Neuronal stem cell (in vitro differentiated cells): Measurements from ENCODE around the gene XPNPEP2.

Experiments
- DNase-seq: peaks from one replicate; pipeline ENCODE4 v3.0.0-alpha.2; 2013; ENCODE audit warnings: low spot score
- H2AFZ ChIP-seq: one replicate; pipeline ENCODE4 v1.6.1; 2013; ENCODE audit warnings: mild to moderate bottlenecking, low read length, inconsistent platforms
- H2AK5ac ChIP-seq: 2 replicates; pipeline ENCODE4 v1.6.1; 2013; ENCODE audit warnings: low read depth, mild to moderate bottlenecking, inconsistent platforms, low read length, moderate library complexity, mixed read lengths
- H2BK120ac ChIP-seq: 2 replicates; pipeline ENCODE4 v1.6.1; 2013; ENCODE audit warnings: low read depth, mild to moderate bottlenecking, inconsistent platforms, low read length, moderate library complexity, mixed read lengths
- H2BK12ac ChIP-seq: one replicate; pipeline ENCODE4 v1.6.1; 2013; ENCODE audit warnings: low read length, inconsistent platforms
- H2BK15ac ChIP-seq: 2 replicates; pipeline ENCODE4 v1.6.1; 2013; ENCODE audit warnings: mild to moderate bottlenecking, low read length, inconsistent platforms, mixed read lengths
- H2BK5ac ChIP-seq: one replicate; pipeline ENCODE4 v1.6.1; 2013; ENCODE audit warnings: inconsistent platforms, mild to moderate bottlenecking, low read length, moderate library complexity
- H3K14ac ChIP-seq: one replicate; pipeline ENCODE4 v1.6.1; 2013; ENCODE audit warnings: low read length, inconsistent platforms
- H3K18ac ChIP-seq: 2 replicates; pipeline ENCODE4 v1.6.1; 2013; ENCODE audit warnings: low read length, inconsistent platforms
- H3K23ac ChIP-seq: 2 replicates; pipeline ENCODE4 v1.6.1; 2013; ENCODE audit warnings: low read depth, mild to moderate bottlenecking, mixed read lengths, low read length, inconsistent platforms; ENCODE audit not compliant: poor library complexity
- H3K27ac ChIP-seq: replicated peaks from 3 replicates; pipeline ENCODE4 v1.5.1; 2013; ENCODE audit warnings: low read length, inconsistent platforms
- H3K27me3 ChIP-seq, 3 experiments: 2 replicates each; pipeline ENCODE4 v1.6.1; 2013; ENCODE audit warnings: low read length in 3 of 3, mild to moderate bottlenecking in 2 of 3, inconsistent platforms in 1 of 3, low read depth in 1 of 3, mixed read lengths in 1 of 3, moderate library complexity in 1 of 3; ENCODE audit not compliant: control insufficient read depth in 3 of 3, insufficient read depth in 3 of 3
- H3K36me3 ChIP-seq, 2 donors: replicated peaks in 1 of 2; 2 replicates each; pipeline ENCODE4 v1.6.1; 2013; ENCODE audit warnings: low read length in 2 of 2; ENCODE audit not compliant: control insufficient read depth in 2 of 2, insufficient read depth in 2 of 2
- H3K4ac ChIP-seq: 2 replicates; pipeline ENCODE4 v1.6.1; 2013; ENCODE audit warnings: inconsistent platforms, mild to moderate bottlenecking, low read length, moderate library complexity
- H3K4me1 ChIP-seq, 2 donors: 1 replicate in 1 of 2; 2 replicates in 1 of 2; pipeline ENCODE4 v1.6.1; 2013; ENCODE audit warnings: low read length in 2 of 2, low read depth in 1 of 2; ENCODE audit not compliant: control insufficient read depth in 2 of 2, insufficient read depth in 1 of 2
- H3K4me2 ChIP-seq: one replicate; pipeline ENCODE4 v1.6.1; 2013; ENCODE audit warnings: mild to moderate bottlenecking, low read length, inconsistent platforms; ENCODE audit not compliant: insufficient read depth, poor library complexity, severe bottlenecking
- H3K4me3 ChIP-seq, 2 donors: 2 replicates each; pipeline ENCODE4 v1.5.1; 2013; ENCODE audit warnings: low read length in 2 of 2, mild to moderate bottlenecking in 2 of 2, inconsistent platforms in 1 of 2, moderate library complexity in 1 of 2
- H3K79me1 ChIP-seq: one replicate; pipeline ENCODE4 v1.6.1; 2013; ENCODE audit warnings: low read depth, mild to moderate bottlenecking, inconsistent platforms, low read length, moderate library complexity
- H3K9ac ChIP-seq: one replicate; pipeline ENCODE4 v1.6.1; 2013; ENCODE audit warnings: mild to moderate bottlenecking, low read depth, low read length, inconsistent platforms; ENCODE audit not compliant: poor library complexity
- H3K9me3 ChIP-seq, 2 donors: replicated peaks in 1 of 2; 2 replicates each; pipeline versions ENCODE3 to v1.6.1; 2013; ENCODE audit warnings: low read length in 2 of 2, mild to moderate bottlenecking in 2 of 2, inconsistent platforms in 1 of 2, low read depth in 1 of 2, mixed read lengths in 1 of 2, moderate library complexity in 1 of 2; ENCODE audit not compliant: control insufficient read depth in 2 of 2, insufficient read depth in 1 of 2
- H4K8ac ChIP-seq: one replicate; pipeline ENCODE4 v1.6.1; 2013; ENCODE audit warnings: low read depth, mild to moderate bottlenecking, inconsistent platforms, low read length, moderate library complexity
- H4K91ac ChIP-seq: one replicate; pipeline ENCODE4 v1.6.1; 2013; ENCODE audit warnings: low read length, low read depth, mild to moderate bottlenecking, inconsistent platforms; ENCODE audit not compliant: poor library complexity
- WGBS, 2 donors: extraction: QIAGEN DNeasy Blood & Tissue Kit; methylation state at CpG; one replicate each; pipeline ENCODE4 v1.1.7; 2013; ENCODE audit warnings: missing lambda C conversion rate in 2 of 2, mixed read lengths in 1 of 2; ENCODE audit not compliant: insufficient read length in 2 of 2, insufficient replicate concordance in 1 of 2; ENCODE audit errors: extremely low coverage in 2 of 2; 5-methylcytosine and 5-hydroxymethylcytosine counted together

Gene XPNPEP2

GRCh38 chrX:129808829-129809796, 70.3 kb downstream of the XPNPEP2 start:
- Histone ChIP-seq H3K27me3 (no peaks in the 10 kb centered on the region), H3K14ac (no peak overlapping the region), H2BK120ac (no peak overlapping the region), H4K91ac (no peak overlapping the region), H4K8ac (no peak overlapping the region), H3K18ac (no peak overlapping the region), H2BK5ac (no peak overlapping the region), H3K9ac (no peak overlapping the region), H2BK12ac (no peak overlapping the region), H3K79me1 (no peaks in the 10 kb centered on the region), H3K4ac (no peak overlapping the region), H2AFZ (no peak overlapping the region), H3K9me3 (peaks cover 0 to 11% of the 10 kb centered on the region in 2 donors), H3K4me2 (no peak overlapping the region), H2BK15ac (no peak overlapping the region), H3K4me1 (no peaks in the 10 kb centered on the region), H3K23ac (no peak overlapping the region), H2AK5ac (no peak overlapping the region), H3K4me3 (no peak overlapping the region), H3K27ac (no peak overlapping the region), H3K36me3 (peaks cover 8 to 40% of the 10 kb centered on the region in 2 donors)
- no peak for DNase-seq
- no CpG with 5 or more reads among the region's 7 CpGs for WGBS, 2 donors

GRCh38 chrX:129813662-129814368, 75.0 kb downstream of the XPNPEP2 start:
- Histone ChIP-seq H3K18ac (no peak overlapping the region), H3K36me3 (peaks cover 10 to 43% of the 10 kb centered on the region in 2 donors), H4K8ac (no peak overlapping the region), H3K4ac (no peak overlapping the region), H2BK5ac (no peak overlapping the region), H2AK5ac (no peak overlapping the region), H3K9me3 (peaks cover 0 to 16% of the 10 kb centered on the region in 2 donors), H3K4me3 (no peak overlapping the region), H3K79me1 (no peaks in the 10 kb centered on the region), H2AFZ (no peak overlapping the region), H2BK12ac (no peak overlapping the region), H3K4me2 (no peak overlapping the region), H3K14ac (no peak overlapping the region), H2BK15ac (no peak overlapping the region), H3K23ac (no peak overlapping the region), H4K91ac (no peak overlapping the region), H3K27me3 (no peaks in the 10 kb centered on the region), H3K9ac (no peak overlapping the region), H2BK120ac (no peak overlapping the region), H3K27ac (no peak overlapping the region), H3K4me1 (no peaks in the 10 kb centered on the region)
- WGBS, 2 donors = no CpG with 5 or more reads among the region's 6 CpGs
- DNase-seq = no peak

- no peaks in the 10 kb centered on the region for H3K27me3 ChIP-seq
- H3K18ac ChIP-seq = no peak overlapping the region
- no peak overlapping the region for H3K14ac ChIP-seq
- no peak overlapping the region for H2BK15ac ChIP-seq
- no peak overlapping the region for H3K23ac ChIP-seq
- H2BK120ac ChIP-seq = no peak overlapping the region
- H3K36me3 ChIP-seq = peaks cover 4 to 17% of the 10 kb centered on the region in 2 donors
- H2BK12ac ChIP-seq = no peak overlapping the region
- peaks cover 0 to 10% of the 10 kb centered on the region in 2 donors for H3K9me3 ChIP-seq
- no peak overlapping the region for H4K8ac ChIP-seq
- no peak overlapping the region for H3K4me2 ChIP-seq
- H3K4me1 ChIP-seq = no peaks in the 10 kb centered on the region
- no CpG with 5 or more reads among the region's 2 CpGs for WGBS, 2 donors
- H3K4me3 ChIP-seq = no peak overlapping the region
- no peak overlapping the region for H2AK5ac ChIP-seq
- no peak overlapping the region for H4K91ac ChIP-seq
- no peak overlapping the region for H2AFZ ChIP-seq
- no peak for DNase-seq
- H2BK5ac ChIP-seq = no peak overlapping the region
- no peaks in the 10 kb centered on the region for H3K79me1 ChIP-seq
- H3K27ac ChIP-seq = no peak overlapping the region
- no peak overlapping the region for H3K4ac ChIP-seq
- H3K9ac ChIP-seq = no peak overlapping the region
Observed at GRCh38 chrX:129818123-129818522, 79.3 kb downstream of the XPNPEP2 start.
